ENCODE results near the gene COLEC12. TPM values are rescaled to one million over a fixed set of nuclear protein-coding genes. Genes with fewer than 3 reads are reported as not detected.
A peak's percentile ranks its signal among the peaks of the same experiment; 100 is the strongest.

COLEC12 gene
- total RNA-seq, 1 donor from 2014 or later: 60.4 TPM

GRCh38 chr18:435940-436339 is 64.6 kb downstream of the COLEC12 start:
- DNase-seq: no peak

DNA sequence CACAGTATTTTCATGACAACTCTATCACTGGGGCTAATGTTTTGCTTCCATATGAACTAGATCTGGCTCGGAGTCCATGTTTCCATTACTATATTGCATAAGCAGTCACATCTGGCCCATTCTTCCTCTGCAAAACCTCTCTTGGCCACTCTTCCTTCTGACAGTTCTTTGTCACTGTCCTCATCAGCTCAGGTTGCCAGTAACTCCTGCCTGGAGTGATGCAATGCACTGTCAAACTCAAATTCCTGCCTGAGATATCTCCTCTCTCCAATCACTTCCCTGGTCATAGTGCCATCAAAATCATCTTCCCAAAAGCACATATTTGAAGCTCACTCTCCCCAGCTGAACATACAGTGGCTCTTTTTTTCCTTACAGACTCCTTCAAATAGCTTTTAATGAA is 66.1 kb downstream of the COLEC12 start:
- peak; percentile 76 for DNase-seq

- DNase-seq: no peak
Measured at GRCh38 chr18:433960-434359, 66.5 kb downstream of the COLEC12 start.

- no peak for DNase-seq
Measured at GRCh38 chr18:433298-433697, 67.2 kb downstream of the COLEC12 start.

- DNase-seq: no peak
Measured at GRCh38 chr18:432791-433190, 67.7 kb downstream of the COLEC12 start.

DNA sequence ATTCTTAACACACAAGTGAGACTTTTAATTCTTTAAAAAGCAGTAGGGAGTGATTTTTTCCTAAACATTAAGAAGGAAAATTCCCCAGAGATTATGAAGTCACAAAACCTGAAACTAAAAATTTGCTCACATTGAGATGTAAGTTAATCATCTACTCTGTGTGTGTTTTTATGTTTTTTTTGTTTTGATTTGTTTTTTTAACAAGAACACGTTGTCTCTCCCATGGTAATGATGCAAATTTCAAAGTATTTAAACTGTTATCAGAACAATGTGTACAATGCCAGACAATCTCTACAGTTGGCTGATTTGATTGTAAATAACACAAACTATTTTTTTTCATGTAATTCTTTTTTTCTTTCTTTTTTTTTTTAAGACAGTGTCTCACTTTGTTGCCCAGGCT is 71.5 kb downstream of the COLEC12 start:
- no peak for DNase-seq

GRCh38 chr18:427005-427404 is 73.5 kb downstream of the COLEC12 start:
- DNase-seq: no peak

GRCh38 chr18:425106-425745 is 75.3 kb downstream of the COLEC12 start:
- no peak for DNase-seq

- no peak for DNase-seq
Measured at GRCh38 chr18:424668-425067, 75.8 kb downstream of the COLEC12 start.

DNA sequence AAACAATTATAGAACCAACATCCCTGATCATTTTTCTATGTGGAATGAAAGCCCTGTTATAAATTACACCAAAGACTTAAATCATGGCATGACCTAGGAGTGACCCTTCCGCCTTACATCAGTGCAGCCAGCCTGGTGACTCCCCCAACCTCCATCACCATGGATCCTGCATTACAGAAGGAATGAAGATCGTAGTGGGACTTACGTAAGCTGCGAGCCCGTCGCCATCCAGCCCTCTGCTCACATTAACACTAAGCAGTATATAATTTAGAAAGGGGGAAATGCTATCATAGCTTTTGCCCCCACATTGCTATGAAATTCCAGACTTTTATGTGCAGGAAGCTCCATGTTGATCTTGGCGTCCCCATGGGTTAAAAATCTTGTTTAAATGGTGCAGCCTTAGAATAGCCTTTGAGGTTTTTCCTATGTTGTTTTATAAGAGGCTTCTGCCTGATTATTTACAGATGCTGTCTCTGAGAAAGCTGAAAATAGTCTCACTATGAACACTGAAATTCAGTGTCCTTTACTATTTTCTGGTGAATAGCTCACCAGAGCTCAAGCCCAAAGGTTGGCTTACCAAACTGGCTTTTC is 76.3 kb downstream of the COLEC12 start:
- DNase-seq: peak; percentile 54

DNA sequence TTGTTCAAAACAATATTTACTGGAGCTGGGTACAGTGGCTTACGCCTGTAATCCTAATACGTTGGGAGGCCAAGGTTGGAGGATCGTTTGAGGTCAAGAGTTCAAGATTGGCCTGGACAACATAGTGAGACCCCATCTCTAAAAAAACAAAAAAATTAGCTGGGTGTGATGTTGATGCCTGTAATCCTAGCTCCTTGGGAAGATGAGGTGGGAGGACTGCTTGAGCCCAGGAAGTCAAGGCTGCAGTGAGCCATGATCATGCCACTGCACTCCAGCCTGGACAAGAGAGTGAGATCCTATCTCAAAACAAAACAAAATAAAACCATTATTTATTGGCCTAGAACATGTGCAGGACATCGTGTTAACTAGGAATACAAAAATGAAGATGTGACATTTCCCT is 77.5 kb downstream of the COLEC12 start:
- DNase-seq: no peak

- no peak for DNase-seq
Measured at GRCh38 chr18:421247-422155, 79.0 kb downstream of the COLEC12 start.

DNA sequence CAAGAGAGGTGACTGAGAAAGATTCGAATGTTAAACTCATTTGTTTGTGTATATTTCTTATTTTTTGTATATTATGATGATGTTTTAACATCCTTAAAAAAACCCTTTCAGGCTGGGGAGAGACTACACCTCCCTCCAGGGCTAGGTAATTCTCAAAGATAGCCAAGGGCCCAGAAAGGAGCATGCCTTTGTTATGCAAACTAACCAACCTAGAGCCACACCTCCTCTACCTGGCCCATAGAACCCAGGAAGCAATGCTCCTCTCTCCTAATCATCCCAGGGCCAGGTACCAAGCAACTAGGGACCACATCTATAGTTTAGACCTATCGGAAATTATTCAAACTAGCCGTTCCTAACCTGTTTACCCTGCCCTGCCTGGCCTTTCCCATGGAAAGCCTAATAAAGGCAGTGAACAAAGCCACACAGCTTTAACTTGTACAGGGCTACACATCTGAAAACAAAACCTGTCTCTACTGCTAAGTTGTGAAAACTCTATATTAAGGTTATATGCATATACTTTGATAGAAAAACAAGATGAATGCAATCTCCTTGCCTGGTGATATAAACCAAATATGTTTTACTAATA is 79.7 kb downstream of the COLEC12 start:
- DNase-seq: no peak

GRCh38 chr18:419541-420175 is 80.8 kb downstream of the COLEC12 start:
- no peak for DNase-seq

DNA sequence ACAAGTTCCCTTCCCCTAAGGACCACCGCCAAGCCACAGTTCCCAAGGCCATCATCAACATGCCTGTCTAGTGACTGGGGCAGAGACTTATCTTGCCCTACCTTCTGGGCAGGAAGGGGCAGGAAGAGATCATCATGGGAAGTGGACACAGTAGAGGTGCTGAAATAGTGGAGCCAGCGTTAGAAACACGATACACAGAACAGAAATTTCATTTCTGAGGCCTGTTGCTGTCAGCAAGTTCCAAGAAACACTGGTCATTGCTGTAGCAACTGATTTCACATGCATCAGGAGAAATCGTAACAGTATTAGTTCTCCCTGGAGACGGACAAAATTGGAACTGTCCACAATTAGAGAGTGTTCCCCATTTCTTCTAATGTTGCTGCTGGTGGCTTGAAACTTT is 83.0 kb downstream of the COLEC12 start:
- peak; percentile 40 for DNase-seq

DNA sequence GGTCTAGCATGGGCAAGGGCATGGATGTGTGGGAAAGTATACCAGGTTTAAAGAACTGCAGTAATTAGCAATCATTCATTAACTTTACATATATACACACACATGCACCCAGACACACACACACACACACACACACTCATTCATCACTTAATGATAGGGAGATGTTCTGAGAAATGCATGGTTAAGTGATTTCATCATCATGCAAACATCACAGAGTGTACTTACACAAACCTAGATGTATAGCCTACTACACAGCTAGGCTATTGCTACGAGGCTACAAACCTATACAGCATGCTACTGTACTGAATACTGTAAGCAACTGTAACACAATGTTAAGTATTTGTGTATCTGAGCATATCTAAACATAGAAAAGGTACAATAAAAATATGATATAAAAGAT is 83.6 kb downstream of the COLEC12 start:
- no peak for DNase-seq

- DNase-seq: no peak
Measured at GRCh38 chr18:415617-416612, 84.6 kb downstream of the COLEC12 start.

DNA sequence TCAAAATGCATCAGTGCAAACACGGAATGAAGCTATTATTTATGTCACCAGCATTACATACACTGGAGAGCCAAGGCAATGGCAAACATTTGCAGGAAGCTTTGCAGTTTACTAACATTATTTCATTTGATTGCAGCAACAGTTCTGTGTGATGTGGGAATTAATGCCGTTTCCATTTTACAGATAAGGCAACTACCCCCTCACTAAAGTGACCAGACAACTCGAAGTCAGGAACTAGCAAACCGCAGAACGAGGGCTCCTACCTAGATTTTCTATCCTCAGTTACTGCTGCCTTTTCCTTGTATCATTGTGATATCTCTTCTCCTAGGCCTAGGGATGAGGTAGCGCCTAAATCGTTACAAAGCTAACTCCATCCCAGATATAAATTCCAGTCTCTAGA is 85.5 kb downstream of the COLEC12 start:
- no peak for DNase-seq

- DNase-seq: no peak
Measured at GRCh38 chr18:413233-413632, 87.3 kb downstream of the COLEC12 start.

GRCh38 chr18:410047-410455 is 90.5 kb downstream of the COLEC12 start:
- no peak for DNase-seq

- DNase-seq: no peak
Measured at GRCh38 chr18:408367-408766, 92.1 kb downstream of the COLEC12 start.
